OCI-LY7 (cell line): ENCODE measurements around the gene MAP3K14.

Experiments
- EZH2phosphoT487 ChIP-seq: fragments of 200-600 bp; sonication (generic); IDR thresholded peaks from 2 replicates; pipeline ENCODE4 v1.6.1; 2018; ENCODE audit warnings: low read depth, borderline replicate concordance, mild to moderate bottlenecking, mixed run types, antibody characterized with exemption, low read length, moderate library complexity, mixed read lengths
- TF ChIP-seq, protein P1 (sequence below): fragments of 200-600 bp; sonication (generic); conservative IDR thresholded peaks from 2 replicates; pipeline ENCODE4 v1.5.1; 2014; ENCODE audit warnings: mild to moderate bottlenecking, antibody characterized with exemption, low read length, moderate library complexity, mixed read lengths

DNA sequence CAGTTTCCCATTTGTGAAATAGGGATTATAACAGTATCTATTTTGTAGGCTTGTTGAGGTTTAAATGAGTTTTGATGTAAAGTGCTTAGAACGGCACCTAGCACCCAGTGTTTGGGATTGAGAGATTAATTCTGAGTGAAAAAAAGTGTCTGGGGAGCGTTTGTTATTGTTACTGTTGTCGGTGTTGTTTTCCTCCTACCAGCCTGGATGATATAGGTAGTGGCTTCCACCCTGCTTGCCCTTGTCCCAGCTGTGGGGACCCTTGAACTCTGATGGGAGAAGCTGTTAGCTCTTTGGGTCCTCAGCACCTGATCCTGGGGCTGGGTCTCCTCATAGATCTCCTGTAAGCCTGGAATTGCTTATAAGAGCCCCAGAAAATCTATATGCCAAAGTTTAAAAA lies 90.2 kb downstream of the MAP3K14 start:
- TF ChIP-seq, protein P1, sequence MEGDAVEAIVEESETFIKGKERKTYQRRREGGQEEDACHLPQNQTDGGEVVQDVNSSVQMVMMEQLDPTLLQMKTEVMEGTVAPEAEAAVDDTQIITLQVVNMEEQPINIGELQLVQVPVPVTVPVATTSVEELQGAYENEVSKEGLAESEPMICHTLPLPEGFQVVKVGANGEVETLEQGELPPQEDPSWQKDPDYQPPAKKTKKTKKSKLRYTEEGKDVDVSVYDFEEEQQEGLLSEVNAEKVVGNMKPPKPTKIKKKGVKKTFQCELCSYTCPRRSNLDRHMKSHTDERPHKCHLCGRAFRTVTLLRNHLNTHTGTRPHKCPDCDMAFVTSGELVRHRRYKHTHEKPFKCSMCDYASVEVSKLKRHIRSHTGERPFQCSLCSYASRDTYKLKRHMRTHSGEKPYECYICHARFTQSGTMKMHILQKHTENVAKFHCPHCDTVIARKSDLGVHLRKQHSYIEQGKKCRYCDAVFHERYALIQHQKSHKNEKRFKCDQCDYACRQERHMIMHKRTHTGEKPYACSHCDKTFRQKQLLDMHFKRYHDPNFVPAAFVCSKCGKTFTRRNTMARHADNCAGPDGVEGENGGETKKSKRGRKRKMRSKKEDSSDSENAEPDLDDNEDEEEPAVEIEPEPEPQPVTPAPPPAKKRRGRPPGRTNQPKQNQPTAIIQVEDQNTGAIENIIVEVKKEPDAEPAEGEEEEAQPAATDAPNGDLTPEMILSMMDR: no peak
- TF ChIP-seq EZH2phosphoT487: no peak
